Fibroblast of lung (primary cell): ENCODE results near the gene PNPO. TPM values are rescaled to one million over a fixed set of nuclear protein-coding genes. Genes with fewer than 3 reads are reported as not detected.

Experiments used
- DNase-seq, 2 donors: peaks; one replicate each; pipeline versions ENCODE4 v3.0.0 to v3.0.0-alpha.2; 2010; ENCODE audit warnings: low read depth in 2 of 2
- H2AFZ ChIP-seq: 2 replicates; pipeline ENCODE4 v1.5.1; 2012; ENCODE audit warnings: low read length, control low read depth, inconsistent platforms
- H3K27ac ChIP-seq: 2 replicates; pipeline ENCODE4 v1.5.1; 2011; ENCODE audit warnings: low read length, control low read depth; ENCODE audit not compliant: insufficient read depth
- H3K27me3 ChIP-seq: 2 replicates; pipeline ENCODE4 v1.5.1; 2011; ENCODE audit warnings: mild to moderate bottlenecking, low read length; ENCODE audit not compliant: control insufficient read depth, insufficient read depth
- H3K36me3 ChIP-seq: 2 replicates; pipeline ENCODE4 v1.5.1; 2011; ENCODE audit warnings: low read length; ENCODE audit not compliant: control insufficient read depth, insufficient read depth
- H3K4me1 ChIP-seq: 2 replicates; pipeline ENCODE4 v1.5.1; 2011; ENCODE audit warnings: low read length; ENCODE audit not compliant: control insufficient read depth, insufficient read depth; ENCODE audit errors: extremely low read depth
- H3K4me2 ChIP-seq: 2 replicates; pipeline ENCODE4 v1.5.1; 2011; ENCODE audit warnings: low read length, control low read depth; ENCODE audit not compliant: insufficient read depth; ENCODE audit errors: extremely low read depth
- H3K4me3 ChIP-seq, 4 experiments: fragments of 200-600 bp in 1 of 4; sonication (generic) in 1 of 4; replicated peaks in 1 of 4; 2 replicates each; pipeline ENCODE4 v1.5.1; 2011 to 2016; ENCODE audit warnings: low read length in 4 of 4, low read depth in 3 of 4, mild to moderate bottlenecking in 3 of 4, control low read depth in 2 of 4, inconsistent platforms in 1 of 4, mixed read lengths in 1 of 4; ENCODE audit not compliant: insufficient read depth in 1 of 4; ENCODE audit errors: control extremely low read depth in 1 of 4
- H3K79me2 ChIP-seq: 2 replicates; pipeline ENCODE4 v1.5.1; 2012; ENCODE audit warnings: mild to moderate bottlenecking, low read length, inconsistent platforms; ENCODE audit not compliant: control insufficient read depth, insufficient read depth
- H3K9ac ChIP-seq: 2 replicates; pipeline ENCODE4 v1.5.1; 2011; ENCODE audit warnings: mild to moderate bottlenecking, low read length, control low read depth; ENCODE audit not compliant: insufficient read depth
- H3K9me3 ChIP-seq: 2 replicates; pipeline ENCODE4 v1.5.1; 2012; ENCODE audit warnings: low read depth, low read length; ENCODE audit not compliant: control insufficient read depth, insufficient read depth
- H4K20me1 ChIP-seq: 2 replicates; pipeline ENCODE4 v1.5.1; 2011; ENCODE audit warnings: low read length; ENCODE audit not compliant: control insufficient read depth, insufficient read depth; ENCODE audit errors: extremely low read depth
- EZH2 ChIP-seq: IDR thresholded peaks from 2 replicates; pipeline ENCODE4 v1.5.1; 2012; ENCODE audit warnings: low read length, control low read depth, mild to moderate bottlenecking; ENCODE audit errors: missing control alignments
- polyA plus RNA-seq, 2 donors: library from polyadenylated mRNA; depleted of rRNA in 1 of 2; stranded (reverse) in 1 of 2; unstranded in 1 of 2; fragments of >200 nt; gene quantifications; 2 replicates each; pipeline ENCODE4 v1.2.1, GENCODE V29; 2011 to 2012; ENCODE audit warnings: missing spikeins in 1 of 2
- total RNA-seq: library from RNA; depleted of rRNA; stranded (reverse); fragments of >200 nt; gene quantifications from 2 replicates; pipeline ENCODE4 v1.2.1, GENCODE V29; 2014
- TF ChIP-seq, protein P1 (sequence below), 2 donors: IDR thresholded peaks in 1 of 2; conservative IDR thresholded peaks in 1 of 2; 1 replicate in 1 of 2; 2 replicates in 1 of 2; pipeline ENCODE4 v1.5.1; 2011 to 2012; ENCODE audit warnings: low read length in 2 of 2, control low read depth in 1 of 2, inconsistent platforms in 1 of 2, low read depth in 1 of 2, mild to moderate bottlenecking in 1 of 2

PNPO gene
- total and polyA plus RNA-seq, 2 donors (not counting 1 experiment from before 2014, with no cell fraction given) = 25.7 to 26.6 TPM

DNA sequence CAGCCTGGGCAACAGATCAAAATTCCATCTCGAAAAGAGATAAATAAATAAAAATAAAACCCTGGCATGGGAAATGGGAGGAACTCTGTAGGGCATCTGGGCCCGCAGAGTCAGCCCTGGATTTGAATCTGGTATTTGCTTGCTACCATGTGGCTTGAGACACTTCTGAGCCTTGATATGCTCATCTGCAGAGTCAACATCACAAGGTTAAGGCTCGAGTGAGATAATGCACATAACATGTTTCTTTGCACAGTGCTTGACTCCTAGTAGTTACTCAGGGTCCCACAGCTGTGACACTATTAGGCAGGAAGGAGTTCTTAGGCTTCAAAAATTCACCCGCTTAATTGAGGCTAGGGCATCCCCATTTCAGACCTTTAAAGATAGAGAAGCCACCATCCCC lies 50.8 kb downstream of the PNPO start:
- Histone ChIP-seq H3K4me2 (no peak overlapping the region), H3K27ac (no peak overlapping the region), H3K36me3 (no peaks in the 10 kb centered on the region), H3K9ac (no peak overlapping the region), H3K79me2 (no peaks in the 10 kb centered on the region), H3K9me3 (no peaks in the 10 kb centered on the region), H3K4me1 (peaks cover 2% of the 10 kb centered on the region), H3K4me3 (no peak overlapping the region), H4K20me1 (no peaks in the 10 kb centered on the region), H3K27me3 (peaks cover 6% of the 10 kb centered on the region), H2AFZ (no peak overlapping the region)
- no peak for TF ChIP-seq EZH2
- TF ChIP-seq, protein P1, sequence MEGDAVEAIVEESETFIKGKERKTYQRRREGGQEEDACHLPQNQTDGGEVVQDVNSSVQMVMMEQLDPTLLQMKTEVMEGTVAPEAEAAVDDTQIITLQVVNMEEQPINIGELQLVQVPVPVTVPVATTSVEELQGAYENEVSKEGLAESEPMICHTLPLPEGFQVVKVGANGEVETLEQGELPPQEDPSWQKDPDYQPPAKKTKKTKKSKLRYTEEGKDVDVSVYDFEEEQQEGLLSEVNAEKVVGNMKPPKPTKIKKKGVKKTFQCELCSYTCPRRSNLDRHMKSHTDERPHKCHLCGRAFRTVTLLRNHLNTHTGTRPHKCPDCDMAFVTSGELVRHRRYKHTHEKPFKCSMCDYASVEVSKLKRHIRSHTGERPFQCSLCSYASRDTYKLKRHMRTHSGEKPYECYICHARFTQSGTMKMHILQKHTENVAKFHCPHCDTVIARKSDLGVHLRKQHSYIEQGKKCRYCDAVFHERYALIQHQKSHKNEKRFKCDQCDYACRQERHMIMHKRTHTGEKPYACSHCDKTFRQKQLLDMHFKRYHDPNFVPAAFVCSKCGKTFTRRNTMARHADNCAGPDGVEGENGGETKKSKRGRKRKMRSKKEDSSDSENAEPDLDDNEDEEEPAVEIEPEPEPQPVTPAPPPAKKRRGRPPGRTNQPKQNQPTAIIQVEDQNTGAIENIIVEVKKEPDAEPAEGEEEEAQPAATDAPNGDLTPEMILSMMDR (conservative IDR thresholded peaks at IDR 0.05 in 1 of 2, IDR thresholded peaks at IDR 0.05 in 1 of 2; ENCODE audit: low read depth in 1 of 2, low read length in 2 of 2) = no peak
- DNase-seq = no peak

DNA sequence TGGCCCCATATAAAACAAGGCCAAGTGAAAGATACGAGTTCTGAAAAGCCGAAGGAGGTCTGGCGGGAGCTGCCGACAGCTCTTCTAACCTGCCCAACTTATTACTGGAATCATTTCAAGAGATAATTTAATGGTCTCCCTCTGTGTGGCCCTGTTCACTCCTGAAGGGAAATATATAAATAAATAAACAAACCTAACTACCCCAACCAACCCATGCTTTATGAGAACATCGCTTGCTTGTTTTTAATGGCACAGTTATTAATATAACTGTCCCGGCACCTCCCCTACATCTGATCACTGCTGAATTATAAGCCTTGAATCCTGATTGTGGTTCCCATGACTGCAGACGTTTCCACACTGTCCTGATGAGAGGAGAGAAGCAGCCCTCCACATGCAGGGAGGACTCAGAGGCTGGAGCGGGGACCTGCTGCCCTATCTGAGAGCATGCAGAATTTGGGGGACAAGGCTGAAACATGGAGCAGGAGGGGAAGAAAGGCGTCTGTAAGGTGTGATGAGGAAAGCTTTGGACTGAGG lies 51.7 kb downstream of the PNPO start:
- TF ChIP-seq, protein P1 (conservative IDR thresholded peaks at IDR 0.05 in 1 of 2, IDR thresholded peaks at IDR 0.05 in 1 of 2; ENCODE audit: low read depth in 1 of 2, low read length in 2 of 2) = no peak
- TF ChIP-seq EZH2 = no peak
- H3K9ac ChIP-seq = no peak overlapping the region
- peaks cover 2% of the 10 kb centered on the region for H3K4me1 ChIP-seq
- no peaks in the 10 kb centered on the region for H4K20me1 ChIP-seq
- H3K4me3 ChIP-seq = no peak overlapping the region
- peaks cover 6% of the 10 kb centered on the region for H3K27me3 ChIP-seq
- no peak for DNase-seq
- no peaks in the 10 kb centered on the region for H3K79me2 ChIP-seq
- H2AFZ ChIP-seq = no peak overlapping the region
- H3K4me2 ChIP-seq = no peak overlapping the region
- no peak overlapping the region for H3K27ac ChIP-seq
- H3K36me3 ChIP-seq = no peaks in the 10 kb centered on the region
- no peaks in the 10 kb centered on the region for H3K9me3 ChIP-seq

DNA sequence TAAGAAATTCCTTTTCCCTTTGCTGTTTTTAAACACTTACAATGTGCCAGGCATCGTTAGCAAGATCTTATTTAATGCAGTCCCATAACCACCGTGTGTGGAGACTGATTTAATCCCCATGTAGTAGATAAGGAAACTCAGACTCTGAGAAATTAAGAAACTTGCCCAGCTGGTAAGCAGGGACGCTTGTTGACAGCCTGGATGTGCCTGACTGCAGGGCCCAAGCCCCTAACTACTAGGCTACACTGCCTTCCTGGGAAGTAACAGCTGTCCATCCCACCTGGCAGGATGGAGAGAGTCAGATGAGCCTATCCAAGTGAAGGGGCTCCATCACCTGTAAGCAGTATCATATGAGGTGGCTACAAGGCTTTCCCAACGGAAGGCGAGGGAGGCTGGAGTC lies 52.6 kb downstream of the PNPO start:
- Histone ChIP-seq H3K9me3 (no peaks in the 10 kb centered on the region), H3K27ac (no peak overlapping the region), H3K79me2 (no peaks in the 10 kb centered on the region), H3K4me1 (peaks cover 2% of the 10 kb centered on the region), H3K4me2 (no peak overlapping the region), H4K20me1 (no peaks in the 10 kb centered on the region), H3K27me3 (peaks cover 6% of the 10 kb centered on the region), H3K4me3 (no peak overlapping the region), H3K9ac (no peak overlapping the region), H3K36me3 (no peaks in the 10 kb centered on the region), H2AFZ (no peak overlapping the region)
- DNase-seq = no peak
- TF ChIP-seq, protein P1 (conservative IDR thresholded peaks at IDR 0.05 in 1 of 2, IDR thresholded peaks at IDR 0.05 in 1 of 2; ENCODE audit: low read depth in 1 of 2, low read length in 2 of 2) = no peak
- no peak for TF ChIP-seq EZH2
